ENCODE results near the gene LGALS3BP.

The LGALS3BP gene

GRCh38 chr17:78924481-78925151 lies 55.1 kb downstream of the LGALS3BP start:
- Histone ChIP-seq H3K9me2 (replicated peaks; ENCODE audit: insufficient read depth, low read length) (no peaks in the 10 kb centered on the region), H3K9me3 (ENCODE audit: insufficient read depth, low read length) (no peaks in the 10 kb centered on the region), H3K4me2 (ENCODE audit: low read depth, low read length, poor library complexity, severe bottlenecking) (no peak overlapping the region), H3K27ac (ENCODE audit: low read depth, low read length) (no peak overlapping the region), H3K4me3 (ENCODE audit: insufficient read depth, low read length, poor library complexity, severe bottlenecking) (no peak overlapping the region), H3K36me3 (ENCODE audit: low read length) (no peaks in the 10 kb centered on the region), H3F3A (ENCODE audit: insufficient read depth) (no peaks in the 10 kb centered on the region), H3K27me3 (ENCODE audit: low read length) (no peaks in the 10 kb centered on the region), H4K20me1 (ENCODE audit: low read depth, low read length) (no peaks in the 10 kb centered on the region), H3K9ac (ENCODE audit: low read length) (no peak overlapping the region), H3K79me2 (ENCODE audit: insufficient read depth, low read length) (no peaks in the 10 kb centered on the region), H2AFZ (ENCODE audit: low read depth, low read length, severe bottlenecking) (no peak overlapping the region)
- TF ChIP-seq CTCF (IDR thresholded peaks at IDR 0.05; ENCODE audit: insufficient read depth, low read length, poor library complexity, severe bottlenecking): no peak
- TF ChIP-seq EZH2phosphoT487 (conservative IDR thresholded peaks at IDR 0.05; ENCODE audit: low read length): no peak

GRCh38 chr17:78923660-78924453 lies 55.9 kb downstream of the LGALS3BP start:
- H3K9ac ChIP-seq (ENCODE audit: low read length): no peak overlapping the region
- H3K9me3 ChIP-seq (ENCODE audit: insufficient read depth, low read length): no peaks in the 10 kb centered on the region
- H3F3A ChIP-seq (ENCODE audit: insufficient read depth): no peaks in the 10 kb centered on the region
- no peak overlapping the region for H3K4me3 ChIP-seq (ENCODE audit: insufficient read depth, low read length, poor library complexity, severe bottlenecking)
- H3K4me2 ChIP-seq (ENCODE audit: low read depth, low read length, poor library complexity, severe bottlenecking): no peak overlapping the region
- H3K27ac ChIP-seq (ENCODE audit: low read depth, low read length): no peak overlapping the region
- H3K36me3 ChIP-seq (ENCODE audit: low read length): no peaks in the 10 kb centered on the region
- no peaks in the 10 kb centered on the region for H3K79me2 ChIP-seq (ENCODE audit: insufficient read depth, low read length)
- H4K20me1 ChIP-seq (ENCODE audit: low read depth, low read length): no peaks in the 10 kb centered on the region
- no peak overlapping the region for H2AFZ ChIP-seq (ENCODE audit: low read depth, low read length, severe bottlenecking)
- H3K9me2 ChIP-seq (replicated peaks; ENCODE audit: insufficient read depth, low read length): no peaks in the 10 kb centered on the region
- TF ChIP-seq CTCF (IDR thresholded peaks at IDR 0.05; ENCODE audit: insufficient read depth, low read length, poor library complexity, severe bottlenecking): no peak
- TF ChIP-seq EZH2phosphoT487 (conservative IDR thresholded peaks at IDR 0.05; ENCODE audit: low read length): no peak
- H3K27me3 ChIP-seq (ENCODE audit: low read length): no peaks in the 10 kb centered on the region

- no peak for TF ChIP-seq CTCF (IDR thresholded peaks at IDR 0.05; ENCODE audit: insufficient read depth, low read length, poor library complexity, severe bottlenecking)
- no peak for TF ChIP-seq EZH2phosphoT487 (conservative IDR thresholded peaks at IDR 0.05; ENCODE audit: low read length)
- no peaks in the 10 kb centered on the region for H4K20me1 ChIP-seq (ENCODE audit: low read depth, low read length)
- no peak overlapping the region for H3K9ac ChIP-seq (ENCODE audit: low read length)
- no peaks in the 10 kb centered on the region for H3K9me2 ChIP-seq (replicated peaks; ENCODE audit: insufficient read depth, low read length)
- H3K79me2 ChIP-seq (ENCODE audit: insufficient read depth, low read length): no peaks in the 10 kb centered on the region
- H3K9me3 ChIP-seq (ENCODE audit: insufficient read depth, low read length): no peaks in the 10 kb centered on the region
- no peak overlapping the region for H3K4me2 ChIP-seq (ENCODE audit: low read depth, low read length, poor library complexity, severe bottlenecking)
- no peak overlapping the region for H2AFZ ChIP-seq (ENCODE audit: low read depth, low read length, severe bottlenecking)
- H3K27ac ChIP-seq (ENCODE audit: low read depth, low read length): no peak overlapping the region
- no peaks in the 10 kb centered on the region for H3K36me3 ChIP-seq (ENCODE audit: low read length)
- H3K4me3 ChIP-seq (ENCODE audit: insufficient read depth, low read length, poor library complexity, severe bottlenecking): no peak overlapping the region
- no peaks in the 10 kb centered on the region for H3F3A ChIP-seq (ENCODE audit: insufficient read depth)
- H3K27me3 ChIP-seq (ENCODE audit: low read length): no peaks in the 10 kb centered on the region
Observed at GRCh38 chr17:78922816-78923498, 56.8 kb downstream of the LGALS3BP start.

Measured in SU-DHL-6 (cell line).